GM20431 (cell line): Measurements from ENCODE around the gene SCN7A.

Experiments used
- in situ Hi-C: fragments of 300-500 bp; cut with MseI, MboI; formaldehyde crosslinking; loops from one replicate; pipeline ENCODE4 v1.15.0; 2020; ENCODE audit warnings: low sequenced_read_pairs; ENCODE audit not compliant: unreplicated experiment

The SCN7A gene

GRCh38 chr2:166494140-166494624 is at the start of gene SCN7A:
TSS of gene SCN7A (minus strand) at chr2:166494249. CDS start at chr2:166477696, 16,553 bp downstream.
- in situ Hi-C loops = no loop called here

- in situ Hi-C loops = loop anchor here (10.0 kb wide), 1 partner anchor 1575 kb away; no protein-coding TSS in a partner anchor
Measured at GRCh38 chr2:166539340-166540162, 45.5 kb upstream of the SCN7A start.

GRCh38 chr2:166536111-166536510 is 42.1 kb upstream of the SCN7A start:
- in situ Hi-C loops = loop anchor here (10.0 kb wide), 1 partner anchor 1579 kb away; no protein-coding TSS in a partner anchor

GRCh38 chr2:166521155-166521554 is 27.1 kb upstream of the SCN7A start:
- in situ Hi-C loops = no loop called here

- in situ Hi-C loops = no loop called here
Measured at GRCh38 chr2:166520604-166521003, 26.6 kb upstream of the SCN7A start.

- in situ Hi-C loops = no loop called here
Measured at GRCh38 chr2:166519391-166519962, 25.4 kb upstream of the SCN7A start.

- in situ Hi-C loops = no loop called here
Measured at GRCh38 chr2:166518634-166519390, 24.8 kb upstream of the SCN7A start.

GRCh38 chr2:166517533-166518061 is 23.5 kb upstream of the SCN7A start:
- in situ Hi-C loops = no loop called here

GRCh38 chr2:166516712-166517303 is 22.8 kb upstream of the SCN7A start:
- in situ Hi-C loops = no loop called here

- in situ Hi-C loops = no loop called here
Measured at GRCh38 chr2:166513952-166514351, 19.9 kb upstream of the SCN7A start.

GRCh38 chr2:166499281-166499680 is 5.2 kb upstream of the SCN7A start:
- in situ Hi-C loops = no loop called here

GRCh38 chr2:166491461-166491860 is 2.6 kb downstream of the SCN7A start:
- in situ Hi-C loops = no loop called here

- in situ Hi-C loops = no loop called here
Measured at GRCh38 chr2:166487171-166487570, 6.9 kb downstream of the SCN7A start.

- in situ Hi-C loops = no loop called here
Measured at GRCh38 chr2:166485558-166486178, 8.4 kb downstream of the SCN7A start.

GRCh38 chr2:166472332-166472731 is 21.7 kb downstream of the SCN7A start:
- in situ Hi-C loops = no loop called here

GRCh38 chr2:166468124-166469024 is 25.7 kb downstream of the SCN7A start:
- in situ Hi-C loops = no loop called here

GRCh38 chr2:166464187-166464586 is 29.9 kb downstream of the SCN7A start:
- in situ Hi-C loops = no loop called here

- in situ Hi-C loops = no loop called here
Measured at GRCh38 chr2:166463640-166464039, 30.4 kb downstream of the SCN7A start.

GRCh38 chr2:166458674-166459073 is 35.4 kb downstream of the SCN7A start:
- in situ Hi-C loops = no loop called here
